Airway epithelial cell (primary cell): ENCODE data around the gene HTR3D. TPM values are rescaled to one million over a fixed set of nuclear protein-coding genes. Genes with fewer than 3 reads are reported as not detected.

Source experiments
- total RNA-seq: library from RNA; depleted of rRNA; stranded (reverse); fragments of >200 nt; gene quantifications from 2 replicates; pipeline ENCODE4 v1.2.3, GENCODE V29; 2015

Gene HTR3D, protein sequence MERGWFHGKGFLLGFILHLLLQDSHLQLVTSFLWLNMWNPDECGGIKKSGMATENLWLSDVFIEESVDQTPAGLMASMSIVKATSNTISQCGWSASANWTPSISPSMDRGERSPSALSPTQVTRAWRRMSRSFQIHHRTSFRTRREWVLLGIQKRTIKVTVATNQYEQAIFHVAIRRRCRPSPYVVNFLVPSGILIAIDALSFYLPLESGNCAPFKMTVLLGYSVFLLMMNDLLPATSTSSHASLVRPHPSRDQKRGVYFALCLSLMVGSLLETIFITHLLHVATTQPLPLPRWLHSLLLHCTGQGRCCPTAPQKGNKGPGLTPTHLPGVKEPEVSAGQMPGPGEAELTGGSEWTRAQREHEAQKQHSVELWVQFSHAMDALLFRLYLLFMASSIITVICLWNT
- not detected in 2 replicates for total RNA-seq

DNA sequence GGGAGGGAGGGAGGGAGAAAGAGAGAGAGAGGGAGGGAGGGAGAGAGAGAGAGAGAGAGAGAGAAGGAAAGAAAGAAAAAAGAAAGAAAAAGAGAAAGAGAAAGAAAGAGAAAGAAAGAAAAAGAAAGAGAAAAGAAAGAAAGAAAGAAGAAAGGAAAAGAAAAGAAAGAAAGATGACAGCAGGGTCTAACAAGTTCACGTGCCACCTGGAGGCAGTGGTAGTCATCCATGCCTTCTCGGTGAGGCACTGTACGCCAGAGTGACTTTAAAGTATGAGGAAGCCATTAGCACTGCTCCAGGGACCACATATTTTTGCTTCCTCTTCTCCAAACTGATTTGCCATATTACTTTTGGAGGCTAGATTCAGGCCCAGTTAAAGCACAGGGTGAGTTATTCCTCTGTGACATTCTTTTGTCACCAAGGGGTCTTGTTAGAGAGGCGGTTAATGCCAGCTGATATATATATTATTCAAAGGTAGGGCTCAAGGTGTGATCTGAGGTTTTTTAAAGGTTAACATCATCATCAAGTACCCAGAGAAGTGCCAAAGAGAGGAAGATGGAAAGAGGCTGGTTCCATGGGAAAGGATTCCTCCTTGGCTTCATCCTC is at the start of gene HTR3D:
Gene HTR3D, plus strand, starts transcription at position 556 of the 606 bp plus-strand sequence. Its CDS starts 0 bp downstream, at position 556.

DNA sequence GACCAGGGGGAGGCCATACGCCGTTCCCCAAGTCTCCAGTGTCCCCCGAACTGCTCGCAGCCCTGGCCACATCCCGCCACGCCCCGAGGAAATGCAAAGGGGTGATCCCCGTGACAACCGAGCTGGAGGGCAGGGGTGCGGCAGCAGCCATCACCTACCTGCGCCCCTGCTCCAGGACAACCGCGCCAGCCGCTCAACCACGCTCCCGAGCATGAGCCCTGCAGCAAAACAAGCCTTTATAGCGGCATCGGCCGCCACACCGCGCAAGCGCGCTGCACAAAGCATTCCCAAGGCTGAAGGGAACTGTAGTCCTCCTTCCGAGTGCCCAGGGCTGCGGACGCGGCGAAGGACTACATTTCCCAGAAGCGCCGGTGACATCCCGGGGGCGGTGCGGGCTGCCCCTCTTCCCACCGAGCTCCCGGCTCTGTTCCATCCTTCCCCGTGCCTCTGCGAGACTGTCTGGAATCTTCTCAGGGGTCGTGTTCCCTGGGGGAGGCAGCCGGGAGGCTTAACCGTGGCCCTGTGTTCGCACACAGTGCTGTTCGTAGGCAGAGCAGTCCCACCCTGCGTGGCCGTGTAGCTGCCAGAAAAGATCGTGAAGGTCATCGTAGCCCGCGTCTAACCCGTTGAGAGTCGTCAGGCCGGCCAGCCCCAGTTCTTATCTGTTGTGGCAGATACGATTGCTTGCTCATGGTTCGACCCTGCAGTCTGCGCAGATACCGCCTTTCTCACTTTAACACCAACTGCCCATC is 13.7 kb upstream of the HTR3D start, which contains the start of gene ABCC5:
Gene ABCC5, minus strand, starts transcription at position 213 of the 752 bp plus-strand sequence. CDS start 3,492 bp downstream, outside the sequence.

DNA sequence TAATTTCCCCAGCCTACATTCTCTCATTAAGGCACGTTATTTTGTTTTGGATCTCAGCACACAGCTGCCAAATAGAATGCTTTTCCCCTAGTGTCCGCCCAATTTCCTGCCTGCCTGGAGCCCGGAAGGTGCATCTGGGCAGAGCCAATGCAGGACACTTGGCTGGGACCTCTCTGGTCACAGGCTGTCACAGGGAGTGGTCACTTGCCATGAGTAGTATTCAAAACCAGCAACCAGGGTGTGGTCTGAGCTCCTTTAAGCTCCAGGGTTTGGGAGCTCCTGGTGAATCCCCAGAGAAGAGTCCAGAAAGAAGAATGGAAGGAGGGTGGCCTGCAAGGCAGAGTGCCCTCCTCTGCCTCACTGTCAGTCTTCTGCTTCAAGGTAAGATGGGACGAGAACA is 21.2 kb downstream of the HTR3D start, which contains the start of gene HTR3C:
Gene HTR3C, plus strand, starts transcription at position 281 of the 400 bp plus-strand sequence. Its CDS starts 34 bp downstream, at position 315.

Other genes with a start within 250 kb of the HTR3D start
- 3.7 and 4.2 TPM in 2 replicates for gene MAP6D1, start 206.2 kb upstream of the HTR3D start, total RNA-seq
- 39.9 and 53.2 TPM in 2 replicates for gene PARL, start 146.9 kb upstream of the HTR3D start, total RNA-seq
- 19.2 and 23.5 TPM in 2 replicates for gene ABCC5, start 13.9 kb upstream of the HTR3D start, total RNA-seq
- not detected in 2 replicates for gene HTR3C, start 21.3 kb downstream of the HTR3D start, total RNA-seq
- not detected in 2 replicates for gene HTR3E, start 65.3 kb downstream of the HTR3D start, total RNA-seq
- 25.4 and 40.7 TPM in 2 replicates for gene EIF2B5, start 103.6 kb downstream of the HTR3D start, total RNA-seq
- gene DVL3, start 123.6 kb downstream of the HTR3D start, total RNA-seq: 21.9 and 30.9 TPM in 2 replicates
- 249 and 343 TPM in 2 replicates for gene AP2M1, start 143.1 kb downstream of the HTR3D start, total RNA-seq
- 37.8 and 40.1 TPM in 2 replicates for gene ABCF3, start 154.5 kb downstream of the HTR3D start, total RNA-seq
- not detected in 2 replicates for gene VWA5B2, start 197.8 kb downstream of the HTR3D start, total RNA-seq
- gene ALG3, start 217.2 kb downstream of the HTR3D start, total RNA-seq: 82.5 and 89.1 TPM in 2 replicates
- gene EEF1AKMT4, start 217.9 kb downstream of the HTR3D start, total RNA-seq: 16.6 and 19.6 TPM in 2 replicates
- 0.07 TPM in 1 of 2 replicates, not detected in the other for gene CAMK2N2, start 229.8 kb downstream of the HTR3D start, total RNA-seq
- not detected in 2 replicates for gene ECE2, start 244.3 kb downstream of the HTR3D start, total RNA-seq